ENCODE data around the gene PAGR1. TPM values are rescaled to one million over a fixed set of nuclear protein-coding genes. Genes with fewer than 3 reads are reported as not detected.
"Not testable (repeated sequence)": the region's sequence is repeated elsewhere in the genome, so short reads cannot be mapped to it uniquely, and the experiment has no call there.

Gene PAGR1
- polyA plus RNA-seq, 4 donors = 36.9 to 46.0 (median 43.1) TPM

GRCh38 chr16:29864205-29864604 is 48.3 kb downstream of the PAGR1 start:
- DNase-seq (no peak), FAIRE-seq (no peak)
- Histone ChIP-seq H3K27me3 (ENCODE audit: control insufficient read depth in 3 of 3, insufficient read depth in 3 of 3, low read length in 3 of 3) (no peaks in the 10 kb centered on the region), H3K27ac (ENCODE audit: low read depth in 1 of 3, low read length in 2 of 3) (no peak overlapping the region), H3K4me1 (ENCODE audit: control insufficient read depth in 3 of 3, insufficient read depth in 2 of 3, low read depth in 1 of 3, low read length in 2 of 3) (peaks cover 2 to 17% (median 4%) of the 10 kb centered on the region in 3 donors), H3K4me3 (ENCODE audit: low read depth in 1 of 3, low read length in 3 of 3) (no peak overlapping the region), H3K9me3 (ENCODE audit: control insufficient read depth in 2 of 2, insufficient read depth in 1 of 2, low read depth in 1 of 2, low read length in 1 of 2) (no peaks in the 10 kb centered on the region), H3K36me3 (ENCODE audit: control insufficient read depth in 3 of 3, insufficient read depth in 2 of 3, low read depth in 1 of 3, low read length in 3 of 3) (peaks cover under 1 to 23% (median 6%) of the 10 kb centered on the region in 3 donors)
- 85 to 88% (median 86%) methylated on average over 8 to 9 of the region's 9 CpGs for WGBS, 3 donors

DNA sequence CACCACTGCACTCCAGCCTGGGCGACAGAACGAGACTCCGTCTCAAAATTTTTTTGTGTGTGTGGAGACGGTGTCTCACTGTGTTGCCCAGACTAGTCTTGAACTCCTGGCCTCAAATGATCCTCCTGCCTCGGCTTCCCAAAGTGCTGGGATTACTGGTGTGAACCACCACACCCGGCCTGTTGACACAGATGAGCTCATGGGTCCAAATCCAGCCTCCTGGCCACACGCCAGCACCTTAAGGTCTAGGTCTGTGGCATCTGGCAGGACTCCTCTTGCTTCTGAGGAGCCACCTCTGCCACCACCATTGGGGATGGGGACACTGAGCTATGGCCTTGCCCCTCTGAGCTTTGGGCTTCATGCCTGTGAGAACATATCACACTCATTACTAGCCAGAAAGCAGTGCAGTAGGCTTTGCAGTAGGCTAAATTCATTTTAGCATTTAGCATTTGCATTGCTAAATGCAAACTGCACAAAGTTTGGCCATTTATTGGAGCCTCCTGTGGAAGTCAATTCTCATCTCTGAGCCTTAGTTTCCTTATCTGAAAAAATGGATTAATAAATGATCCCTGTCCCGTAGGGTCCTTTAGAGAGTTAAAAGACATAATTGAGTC is 52.6 kb downstream of the PAGR1 start:
- H3K36me3 ChIP-seq (ENCODE audit: control insufficient read depth in 3 of 3, insufficient read depth in 2 of 3, low read depth in 1 of 3, low read length in 3 of 3) = peaks cover 0 to 31% (median 0%) of the 10 kb centered on the region in 3 donors
- no peak overlapping the region for H3K27ac ChIP-seq (ENCODE audit: low read depth in 1 of 3, low read length in 2 of 3)
- H3K9me3 ChIP-seq (ENCODE audit: control insufficient read depth in 2 of 2, insufficient read depth in 1 of 2, low read depth in 1 of 2, low read length in 1 of 2) = no peaks in the 10 kb centered on the region
- peaks cover 0 to 4% (median 0%) of the 10 kb centered on the region in 3 donors for H3K4me1 ChIP-seq (ENCODE audit: control insufficient read depth in 3 of 3, insufficient read depth in 2 of 3, low read depth in 1 of 3, low read length in 2 of 3)
- DNase-seq = no peak
- no peak overlapping the region for H3K4me3 ChIP-seq (ENCODE audit: low read depth in 1 of 3, low read length in 3 of 3)
- no peaks in the 10 kb centered on the region for H3K27me3 ChIP-seq (ENCODE audit: control insufficient read depth in 3 of 3, insufficient read depth in 3 of 3, low read length in 3 of 3)
- 62 to 69% (median 67%) methylated on average over 8 of the region's 8 CpGs for WGBS, 3 donors
- FAIRE-seq = no peak

GRCh38 chr16:29869067-29869466 is 53.1 kb downstream of the PAGR1 start:
- not testable (repeated sequence) for H3K27ac ChIP-seq (ENCODE audit: low read depth in 1 of 3, low read length in 2 of 3); FAIRE-seq; H3K27me3 ChIP-seq (ENCODE audit: control insufficient read depth in 3 of 3, insufficient read depth in 3 of 3, low read length in 3 of 3); H3K4me1 ChIP-seq (ENCODE audit: control insufficient read depth in 3 of 3, insufficient read depth in 2 of 3, low read depth in 1 of 3, low read length in 2 of 3); H3K4me3 ChIP-seq (ENCODE audit: low read depth in 1 of 3, low read length in 3 of 3); H3K9me3 ChIP-seq (ENCODE audit: control insufficient read depth in 2 of 2, insufficient read depth in 1 of 2, low read depth in 1 of 2, low read length in 1 of 2); DNase-seq
- peaks cover 0 to 34% (median 0%) of the 10 kb centered on the region in 3 donors for H3K36me3 ChIP-seq (ENCODE audit: control insufficient read depth in 3 of 3, insufficient read depth in 2 of 3, low read depth in 1 of 3, low read length in 3 of 3)
- WGBS, 3 donors = 75 to 90% (median 86%) methylated on average over 8 of the region's 8 CpGs

Other genes starting within 250 kb of the PAGR1 start
- gene SPN, start 152.9 kb upstream of the PAGR1 start, polyA plus RNA-seq = 1 to 10 TPM; 1.1 to 4.8 (median 1.4) TPM
- gene QPRT, start 137.0 kb upstream of the PAGR1 start, polyA plus RNA-seq = 100 to 1,000 TPM in 1 of 4 donors, 10 to 100 TPM in 3; 30.2 to 286 (median 32.0) TPM
- gene C16orf54, start 70.2 kb upstream of the PAGR1 start, polyA plus RNA-seq = 1 to 10 TPM in 2 of 4 donors, under 1 TPM in 2; 0.22 to 2.2 (median 1.2) TPM
- gene ZG16, start 37.9 kb upstream of the PAGR1 start, polyA plus RNA-seq = 100 to 1,000 TPM in 1 of 4 donors, 10 to 100 TPM in 2, 1 to 10 TPM in 1; 4.8 to 186 (median 47.4) TPM
- 10 to 100 TPM; 17.0 to 61.7 (median 34.5) TPM for gene KIF22, start 25.4 kb upstream of the PAGR1 start, polyA plus RNA-seq
- 100 to 1,000 TPM in 2 of 4 donors, 10 to 100 TPM in 2; 91.9 to 269 (median 170) TPM for gene MAZ, start 9.6 kb upstream of the PAGR1 start, polyA plus RNA-seq
- gene PRRT2, start 4.0 kb upstream of the PAGR1 start, polyA plus RNA-seq = 1 to 10 TPM in 2 of 4 donors, under 1 TPM in 1, not detected in 1; 0.27 to 6.3 (median 2.7) TPM
- 100 to 1,000 TPM; 175 to 558 (median 292) TPM for gene MVP, start 4.3 kb downstream of the PAGR1 start, polyA plus RNA-seq
- 10 to 100 TPM; 51.9 to 76.9 (median 61.2) TPM for gene CDIPT, start 47.1 kb downstream of the PAGR1 start, polyA plus RNA-seq
- 10 to 100 TPM in 2 of 4 donors, under 1 TPM in 2; 0.67 to 38.9 (median 8.8) TPM for gene SEZ6L2, start 83.4 kb downstream of the PAGR1 start, polyA plus RNA-seq
- 10 to 100 TPM in 1 of 4 donors, 1 to 10 TPM in 2, under 1 TPM in 1; 0.67 to 11.5 (median 3.0) TPM for gene ASPHD1, start 84.3 kb downstream of the PAGR1 start, polyA plus RNA-seq
- 10 to 100 TPM; 10.8 to 26.6 (median 15.9) TPM for gene KCTD13, start 110.1 kb downstream of the PAGR1 start, polyA plus RNA-seq
- gene TMEM219, start 145.9 kb downstream of the PAGR1 start, polyA plus RNA-seq = 100 to 1,000 TPM; 163 to 334 (median 242) TPM
- gene TAOK2, start 157.7 kb downstream of the PAGR1 start, polyA plus RNA-seq = 10 to 100 TPM; 21.6 to 36.7 (median 29.0) TPM
- gene HIRIP3, start 179.5 kb downstream of the PAGR1 start, polyA plus RNA-seq = 10 to 100 TPM; 10.1 to 15.2 (median 14.8) TPM
- 10 to 100 TPM; 49.2 to 80.4 (median 55.9) TPM for gene INO80E, start 180.1 kb downstream of the PAGR1 start, polyA plus RNA-seq
- gene DOC2A, start 194.9 kb downstream of the PAGR1 start, polyA plus RNA-seq = 1 to 10 TPM in 3 of 4 donors, not detected in 1; 1.3 to 4.6 (median 1.6) TPM
- not detected for gene C16orf92, start 207.0 kb downstream of the PAGR1 start, polyA plus RNA-seq
- 1 to 10 TPM in 1 of 4 donors, under 1 TPM in 1, not detected in 2; 0.47 to 1.4 TPM for gene TLCD3B, start 215.1 kb downstream of the PAGR1 start, polyA plus RNA-seq
- 1,000 to 10,000 TPM in 2 of 4 donors, 100 to 1,000 TPM in 2; 406 to 1,111 (median 984) TPM for gene ALDOA, start 249.6 kb downstream of the PAGR1 start, polyA plus RNA-seq